Upper lobe of left lung (tissue), 4 donors: ENCODE results near the gene SDCCAG8.

Source experiments
- POLR2A ChIP-seq, 4 donors: fragments of 450-650 bp; IDR thresholded peaks; one replicate each; pipeline ENCODE4 v1.5.1; 2016 to 2017; ENCODE audit warnings: antibody characterized with exemption in 4 of 4, mild to moderate bottlenecking in 2 of 4
- POLR2AphosphoS5 ChIP-seq, 2 donors: sonication (generic); formaldehyde crosslinking; IDR thresholded peaks; one replicate each; pipeline ENCODE4 v1.5.1; 2017; ENCODE audit warnings: antibody characterized with exemption in 2 of 2
- TF ChIP-seq, protein P1 (sequence below), 6 experiments: fragments of 450-650 bp in 4 of 6; fragments of 200-600 bp in 2 of 6; sonication (generic) in 2 of 6; IDR thresholded peaks; one replicate each; pipeline ENCODE4 v1.5.1; 2016 to 2019; ENCODE audit warnings: antibody characterized with exemption in 6 of 6

DNA sequence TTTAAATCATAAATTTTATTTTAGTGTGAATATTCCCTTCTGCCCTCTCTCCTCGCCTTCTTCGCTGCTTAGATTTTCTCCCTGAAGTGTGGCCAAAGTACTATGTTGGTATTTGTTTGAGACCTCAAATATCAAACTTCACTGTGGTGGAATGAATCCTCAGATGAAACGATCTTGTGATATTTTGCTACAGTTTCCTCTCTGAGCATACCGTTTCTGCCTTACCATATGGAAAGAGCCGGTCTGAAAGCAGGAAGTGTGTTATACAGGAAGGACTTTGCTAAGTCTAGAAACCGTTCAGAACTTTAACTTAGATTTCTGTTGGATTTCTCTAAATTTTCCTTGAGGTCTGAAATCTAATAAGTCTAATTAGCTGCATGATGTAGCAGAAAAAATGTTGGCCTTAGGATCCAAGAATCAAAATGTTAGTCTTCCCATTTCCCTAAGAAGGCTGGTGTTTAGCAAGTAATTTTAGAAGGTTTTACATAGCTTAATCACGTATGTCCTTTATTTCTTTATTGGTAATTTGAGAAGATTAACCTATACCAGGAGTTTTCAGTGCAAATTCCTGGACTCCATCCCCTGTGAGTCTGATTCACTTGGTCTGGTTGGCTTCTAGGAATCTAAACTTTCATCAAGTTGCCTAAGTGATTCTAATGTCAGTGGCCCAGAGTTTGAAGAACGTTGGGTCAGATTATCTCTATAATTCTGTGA, 30.7 kb downstream of the SDCCAG8 start:
- TF ChIP-seq, protein P1, sequence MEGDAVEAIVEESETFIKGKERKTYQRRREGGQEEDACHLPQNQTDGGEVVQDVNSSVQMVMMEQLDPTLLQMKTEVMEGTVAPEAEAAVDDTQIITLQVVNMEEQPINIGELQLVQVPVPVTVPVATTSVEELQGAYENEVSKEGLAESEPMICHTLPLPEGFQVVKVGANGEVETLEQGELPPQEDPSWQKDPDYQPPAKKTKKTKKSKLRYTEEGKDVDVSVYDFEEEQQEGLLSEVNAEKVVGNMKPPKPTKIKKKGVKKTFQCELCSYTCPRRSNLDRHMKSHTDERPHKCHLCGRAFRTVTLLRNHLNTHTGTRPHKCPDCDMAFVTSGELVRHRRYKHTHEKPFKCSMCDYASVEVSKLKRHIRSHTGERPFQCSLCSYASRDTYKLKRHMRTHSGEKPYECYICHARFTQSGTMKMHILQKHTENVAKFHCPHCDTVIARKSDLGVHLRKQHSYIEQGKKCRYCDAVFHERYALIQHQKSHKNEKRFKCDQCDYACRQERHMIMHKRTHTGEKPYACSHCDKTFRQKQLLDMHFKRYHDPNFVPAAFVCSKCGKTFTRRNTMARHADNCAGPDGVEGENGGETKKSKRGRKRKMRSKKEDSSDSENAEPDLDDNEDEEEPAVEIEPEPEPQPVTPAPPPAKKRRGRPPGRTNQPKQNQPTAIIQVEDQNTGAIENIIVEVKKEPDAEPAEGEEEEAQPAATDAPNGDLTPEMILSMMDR (IDR thresholded peaks at IDR 0.05): no peak
- no peak for TF ChIP-seq POLR2AphosphoS5 (IDR thresholded peaks at IDR 0.05)
- peak in 1 of 4 donors; percentile 23 for TF ChIP-seq POLR2A (IDR thresholded peaks at IDR 0.05)
